GM21515 (cell line): ENCODE results near the gene ARL15.

Source experiments
- ATAC-seq: cut with Tn5 transposase; IDR thresholded peaks from one replicate; pipeline ENCODE4 v1.9.1; 2021; ENCODE audit not compliant: unreplicated experiment

ARL15 gene

DNA sequence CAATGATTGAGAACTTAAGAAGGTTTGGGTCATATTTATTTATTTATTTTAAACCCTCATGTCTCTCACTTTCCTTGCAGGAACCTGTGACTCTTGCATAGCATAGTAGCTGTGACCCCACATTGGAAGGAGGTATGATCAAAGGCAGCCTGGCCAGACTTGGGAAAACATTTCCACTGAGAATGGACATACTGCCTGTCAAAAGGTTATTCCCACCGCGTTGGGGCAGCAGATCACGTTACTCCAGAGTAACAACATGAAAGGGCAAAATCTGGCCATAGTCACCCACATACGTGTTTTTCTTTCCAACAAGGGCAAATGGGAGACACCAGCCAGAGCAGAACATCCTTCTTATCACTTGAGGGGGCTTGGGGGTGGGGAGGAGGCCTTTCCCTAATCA is 95.7 kb downstream of the ARL15 start:
- ATAC-seq = no peak

DNA sequence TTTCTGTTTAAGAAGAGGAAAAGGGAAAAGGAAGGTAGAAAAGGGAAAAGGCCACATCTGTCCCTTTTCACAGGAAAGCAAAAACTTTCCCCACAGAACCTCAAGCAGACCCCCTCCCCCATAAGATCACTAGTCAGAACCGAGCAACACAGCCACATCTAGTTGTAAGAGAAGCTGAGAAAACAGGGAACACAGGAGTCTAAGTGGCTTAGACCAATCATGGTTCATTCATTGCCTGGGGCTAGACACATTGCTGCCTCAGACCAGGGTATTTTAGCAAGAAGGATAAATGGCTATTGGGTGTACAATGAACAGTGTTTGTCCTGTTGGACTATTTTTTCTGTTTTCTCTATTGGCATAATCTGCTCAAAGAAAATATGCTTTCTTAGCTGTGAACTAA is 98.0 kb downstream of the ARL15 start:
- no peak for ATAC-seq

DNA sequence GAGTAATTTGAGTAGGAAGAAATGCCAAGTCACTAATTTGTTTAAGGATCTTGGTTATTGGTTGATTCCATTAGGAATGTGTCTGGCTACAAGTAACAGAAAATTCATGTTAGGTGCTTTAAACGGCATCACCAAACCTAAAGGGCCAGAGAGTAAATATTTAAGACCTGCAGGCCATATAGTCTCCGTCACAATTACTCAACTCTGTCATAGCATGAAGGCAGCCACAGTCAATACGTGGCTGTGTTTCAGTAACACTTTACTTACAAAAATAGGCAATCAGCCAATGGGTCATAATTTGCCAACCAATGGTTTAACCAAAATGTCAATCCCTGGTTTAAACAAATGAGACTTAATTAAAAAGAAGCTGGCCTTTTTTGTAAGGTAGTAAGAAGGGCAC is 98.5 kb downstream of the ARL15 start:
- ATAC-seq = no peak

DNA sequence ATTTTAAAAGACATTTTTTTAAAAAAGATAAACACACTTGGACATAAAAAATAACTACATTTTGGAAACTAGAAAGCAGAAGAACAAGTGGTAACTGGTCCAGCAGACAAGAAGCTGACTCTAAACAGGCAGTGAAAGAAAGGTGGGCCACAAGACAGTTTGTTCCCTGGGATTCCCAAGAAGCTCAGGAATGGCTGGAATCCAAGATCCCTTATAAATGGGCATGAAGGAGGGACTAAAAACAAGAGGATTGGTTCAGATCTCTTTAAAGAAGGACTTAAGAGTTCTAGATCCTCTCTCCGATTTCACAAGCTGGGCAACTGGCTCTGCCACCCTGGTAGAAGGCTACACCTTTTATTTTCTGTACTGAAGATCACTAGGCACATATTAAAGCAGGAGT is 102.8 kb downstream of the ARL15 start:
- no peak for ATAC-seq

DNA sequence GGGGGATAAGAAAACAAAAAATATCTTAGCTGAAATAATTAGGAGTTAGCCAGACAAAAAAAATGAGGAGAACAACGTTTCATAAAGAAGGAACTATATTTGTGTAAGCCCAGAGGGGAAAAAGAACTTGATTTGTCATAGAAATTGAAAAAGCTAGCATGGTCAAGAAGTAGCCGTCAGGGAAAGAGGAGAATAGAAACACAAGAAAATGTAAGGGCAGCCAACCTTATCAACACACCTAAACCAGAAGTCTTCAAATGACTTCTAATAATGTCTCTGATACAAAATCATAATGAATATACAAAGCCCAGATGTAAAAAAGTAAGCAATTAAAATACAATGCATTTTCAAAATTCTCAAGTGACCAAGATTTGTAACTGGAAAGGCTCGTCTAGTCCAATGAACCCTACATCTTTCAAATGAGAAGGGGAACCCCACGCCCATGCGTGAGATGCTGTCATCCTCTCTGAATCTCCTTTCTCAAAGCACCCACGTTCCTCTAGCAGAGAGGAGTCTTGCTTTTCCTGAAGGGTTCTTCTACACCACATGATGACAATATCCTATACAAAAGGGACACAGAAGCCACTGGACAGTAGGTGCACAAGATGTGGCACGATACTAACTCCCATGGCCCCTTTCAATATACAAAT is 103.7 kb downstream of the ARL15 start:
- peak; percentile 78 for ATAC-seq

DNA sequence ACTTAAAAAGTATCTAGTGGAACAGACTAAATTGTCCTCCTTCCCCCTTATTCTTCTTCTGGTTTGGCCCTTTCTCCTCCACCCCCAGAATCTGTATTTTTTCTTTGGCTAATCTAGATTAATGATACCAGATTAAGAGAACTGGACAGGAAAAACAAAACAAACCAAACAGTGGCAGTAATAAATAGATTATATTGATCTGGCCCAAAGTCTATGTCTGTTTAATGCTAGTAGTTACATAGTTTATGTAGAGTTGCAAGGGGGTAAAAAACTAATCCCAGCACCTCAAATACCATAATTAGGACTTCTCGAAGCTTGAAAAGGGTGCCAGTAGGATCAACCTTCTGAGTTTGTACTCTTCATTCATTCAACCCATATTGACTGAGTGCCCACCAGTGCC is 104.5 kb downstream of the ARL15 start:
- ATAC-seq = no peak

DNA sequence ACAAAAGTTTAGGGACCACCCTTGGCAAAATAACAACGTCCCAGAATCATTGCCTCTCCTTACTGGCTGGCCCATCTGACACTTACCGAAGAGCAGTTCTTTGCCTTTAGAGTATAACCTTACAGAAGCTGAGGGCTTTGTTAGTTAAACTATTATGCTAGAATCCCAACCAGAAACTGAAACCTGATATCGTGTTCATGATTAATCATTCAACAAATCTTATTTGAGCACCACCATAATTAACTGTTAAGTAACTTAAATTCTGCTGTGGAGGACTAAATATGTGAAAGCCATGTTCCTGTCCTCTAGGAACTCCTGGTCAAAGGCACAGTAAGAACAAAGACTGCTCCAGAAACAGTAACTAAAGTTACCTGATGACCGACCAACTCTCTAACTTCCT is 104.9 kb downstream of the ARL15 start:
- no peak for ATAC-seq

DNA sequence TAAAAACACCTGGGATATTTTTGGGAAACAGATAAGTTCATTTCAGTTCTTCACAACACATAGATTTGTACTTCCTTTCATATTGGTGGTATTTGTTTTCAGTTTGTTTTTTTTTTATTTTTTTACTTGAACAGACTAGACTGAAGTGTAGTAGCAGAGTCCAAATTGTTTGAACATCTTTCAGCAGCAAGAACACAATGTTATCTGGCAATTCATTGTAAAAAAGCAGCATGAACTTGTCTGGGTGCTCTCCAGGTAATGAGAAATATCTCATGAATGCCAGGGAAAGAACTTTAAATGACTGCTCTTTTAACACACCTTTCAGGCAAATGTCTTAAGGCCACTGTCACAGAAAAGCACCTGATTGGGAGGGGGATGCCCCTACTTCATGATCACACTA is 113.4 kb downstream of the ARL15 start:
- ATAC-seq = no peak

DNA sequence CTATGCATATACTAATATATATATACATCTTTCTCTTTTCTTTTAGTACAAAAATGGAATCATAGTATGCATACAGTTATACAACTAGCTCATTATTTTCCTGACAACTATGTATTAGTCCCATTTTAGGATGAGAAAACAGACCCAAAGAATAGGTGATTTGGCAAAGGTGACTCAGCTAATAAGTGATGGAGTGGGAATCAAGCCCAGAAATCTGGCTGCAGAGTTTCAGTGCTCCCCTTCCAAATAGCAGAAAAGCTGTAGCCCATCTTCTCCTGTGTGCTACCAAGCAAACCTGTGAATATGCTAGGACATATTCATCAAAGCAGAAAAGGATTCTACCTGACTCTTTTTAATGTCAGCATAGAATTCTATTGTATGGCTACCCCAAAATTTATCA is 114.7 kb downstream of the ARL15 start:
- ATAC-seq = no peak

DNA sequence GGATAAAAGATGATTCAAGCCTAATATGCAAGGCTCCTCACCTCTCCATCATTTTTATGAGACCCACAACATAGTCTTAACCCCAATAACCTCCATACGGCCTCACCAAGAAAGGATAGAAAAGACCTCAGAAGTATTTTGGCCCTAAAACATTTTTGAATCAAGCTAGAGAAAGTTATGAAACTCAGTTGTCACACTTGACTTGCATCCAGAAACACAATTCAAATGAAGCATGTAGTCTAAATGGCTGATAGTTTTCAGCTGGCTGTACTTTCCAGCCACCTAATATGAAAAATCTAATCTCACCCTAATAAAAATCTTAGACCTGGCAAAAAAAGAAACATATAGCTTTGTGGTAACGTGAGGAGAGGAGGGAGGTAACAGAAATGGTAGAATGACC is 116.1 kb downstream of the ARL15 start:
- no peak for ATAC-seq

DNA sequence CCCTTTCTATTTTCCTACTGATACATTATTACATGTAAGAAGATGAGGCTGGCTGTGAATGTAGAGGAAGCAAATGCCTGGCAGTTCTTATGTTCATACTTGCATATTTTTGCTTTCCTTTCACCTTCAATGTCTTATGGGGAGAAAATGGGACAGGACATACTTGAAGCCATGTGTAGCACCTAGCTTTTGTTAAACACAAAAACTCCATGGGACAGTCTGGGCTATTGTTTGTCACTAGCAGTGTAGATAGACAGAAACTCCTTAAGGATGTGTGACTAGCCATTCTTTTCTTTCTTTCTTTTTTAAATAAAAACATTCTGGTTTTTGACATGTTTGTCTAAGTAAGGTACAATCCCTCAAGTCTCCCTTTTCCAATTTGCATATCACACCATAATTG is 122.7 kb downstream of the ARL15 start:
- no peak for ATAC-seq

DNA sequence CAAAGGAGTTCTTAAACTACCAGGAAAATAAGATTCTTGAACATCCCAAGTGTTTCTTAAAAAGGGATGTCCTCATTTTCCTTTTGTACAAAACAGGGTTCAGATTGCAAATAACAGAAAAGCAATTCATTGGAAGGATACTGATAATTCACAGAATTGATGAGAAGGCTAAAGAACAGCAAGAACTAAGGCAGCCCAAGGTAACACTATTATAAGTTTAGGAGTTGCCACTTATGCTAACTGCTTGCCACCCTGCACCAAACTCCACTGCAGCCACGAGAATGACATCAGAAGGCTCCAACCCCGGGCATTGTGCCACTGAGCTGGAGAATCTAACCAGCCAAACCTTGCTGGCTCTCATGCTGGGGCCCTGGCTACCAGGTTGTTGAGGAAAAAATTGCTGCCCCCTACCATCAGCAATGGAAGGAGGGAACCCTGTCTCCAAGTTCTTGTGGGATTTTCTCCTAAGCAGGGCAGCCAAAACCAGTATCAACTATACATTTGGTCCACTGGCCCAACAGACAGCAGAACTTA is 123.4 kb downstream of the ARL15 start:
- no peak for ATAC-seq

DNA sequence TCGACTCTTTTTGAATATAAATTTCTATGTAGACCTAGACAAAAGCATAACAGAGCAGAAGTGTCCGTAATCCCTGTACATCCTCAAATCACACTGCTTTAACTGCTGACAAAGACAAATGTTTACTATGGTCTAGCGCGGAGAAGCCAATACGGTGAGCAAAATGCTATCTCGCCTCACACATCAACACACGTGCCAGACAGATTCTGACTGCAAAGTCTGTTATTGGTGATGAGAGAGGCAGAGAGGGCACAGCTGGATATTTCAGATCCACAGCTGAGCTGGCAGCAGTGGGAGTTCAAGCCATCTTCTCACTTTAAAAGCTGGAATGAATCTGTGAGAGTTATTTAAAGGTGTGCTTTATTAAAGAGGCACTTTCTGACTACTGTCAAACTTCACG is 124.3 kb downstream of the ARL15 start:
- ATAC-seq = no peak

DNA sequence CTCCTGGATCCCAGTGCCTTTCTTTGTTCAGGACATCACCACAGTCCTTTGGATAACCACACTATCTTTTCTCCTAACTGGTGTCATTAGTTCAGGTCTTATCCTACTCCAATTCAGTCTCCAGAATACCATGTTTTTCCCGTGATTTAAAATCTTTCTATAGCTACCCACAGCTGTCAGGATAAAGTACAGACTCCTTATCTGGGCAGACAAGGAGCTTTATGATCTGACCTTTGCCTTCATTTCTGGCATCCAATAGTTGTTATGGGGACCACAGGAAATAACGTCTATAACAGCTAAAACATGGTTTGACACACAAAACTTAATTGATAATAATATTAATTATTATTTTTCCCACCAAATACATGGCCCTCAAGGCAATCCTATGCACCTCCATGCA is 125.6 kb downstream of the ARL15 start:
- ATAC-seq = no peak

DNA sequence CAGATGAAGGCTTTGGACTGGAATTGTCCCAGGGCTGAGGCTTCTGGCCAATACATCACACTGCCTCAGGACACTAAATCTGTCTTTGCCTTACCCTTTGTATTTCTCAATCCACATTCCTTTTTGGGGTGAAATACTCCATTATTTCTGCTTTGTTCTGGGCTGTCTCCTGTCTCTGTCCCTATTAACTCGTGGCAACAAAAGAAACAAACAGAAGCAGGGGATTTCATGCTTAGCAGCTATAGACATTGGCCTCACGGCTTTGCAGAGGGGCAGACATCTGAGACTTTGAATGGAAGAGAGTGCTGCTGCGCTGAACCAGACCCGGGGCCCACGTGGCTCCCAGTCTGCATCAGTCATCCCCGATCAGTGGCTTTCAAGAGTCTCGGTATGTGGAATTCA is 129.7 kb downstream of the ARL15 start:
- no peak for ATAC-seq

DNA sequence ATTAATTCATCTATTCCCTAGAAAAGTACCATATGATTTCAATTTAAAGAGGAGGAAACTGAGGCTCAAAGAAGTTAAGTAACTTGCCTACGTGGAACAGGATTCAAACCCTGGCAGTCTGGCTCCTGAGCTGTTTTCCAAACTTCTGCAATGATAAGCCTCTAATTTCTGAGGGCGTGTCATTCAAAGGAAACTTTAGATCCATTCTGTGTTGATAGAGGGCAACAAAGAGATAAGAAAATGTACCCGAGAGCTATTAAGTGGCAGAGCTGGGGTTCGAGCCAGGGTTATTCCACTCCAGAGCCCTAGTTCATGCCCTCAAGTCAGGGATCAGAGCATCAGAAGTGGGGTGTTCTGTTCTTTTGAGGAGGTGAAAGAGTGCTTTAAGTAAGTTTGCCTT is 131.4 kb downstream of the ARL15 start:
- ATAC-seq = no peak

DNA sequence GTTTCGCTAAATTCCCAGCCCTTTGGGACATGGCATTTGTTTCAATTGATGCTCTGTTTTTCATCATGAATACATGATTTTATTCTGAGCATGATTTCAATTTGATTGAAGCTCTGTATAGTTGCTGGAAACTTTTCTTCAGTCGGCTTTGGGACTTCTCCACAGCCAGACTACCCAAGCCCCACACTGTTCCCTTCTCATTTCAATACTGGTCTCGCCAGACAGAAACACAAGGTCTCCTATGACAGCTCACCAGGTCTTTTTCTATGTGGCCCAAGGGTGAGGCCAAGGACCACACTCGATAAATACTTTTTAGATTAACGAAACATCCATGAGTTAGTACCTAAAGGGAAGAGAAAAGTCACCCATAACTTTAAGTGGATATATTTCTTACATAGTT is 132.2 kb downstream of the ARL15 start:
- ATAC-seq = no peak

DNA sequence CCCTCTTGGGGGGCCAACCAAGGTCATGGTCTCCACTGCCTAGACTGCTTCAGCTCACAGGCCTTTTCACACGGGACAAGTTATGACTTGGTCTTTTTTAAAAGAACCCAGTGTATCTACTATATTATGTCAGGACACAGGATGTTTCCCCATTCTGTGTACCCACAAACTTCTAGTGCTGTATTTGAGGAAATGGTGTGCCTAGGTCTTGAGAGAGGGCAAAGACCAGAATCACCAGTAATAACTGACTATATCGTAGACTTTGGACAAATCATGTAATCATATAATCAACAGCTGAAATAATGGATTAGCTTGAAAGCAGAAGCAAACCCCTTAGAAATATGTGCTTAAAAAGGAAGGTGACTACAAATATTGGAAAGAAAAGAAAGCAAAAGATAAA is 133.3 kb downstream of the ARL15 start:
- ATAC-seq = no peak

DNA sequence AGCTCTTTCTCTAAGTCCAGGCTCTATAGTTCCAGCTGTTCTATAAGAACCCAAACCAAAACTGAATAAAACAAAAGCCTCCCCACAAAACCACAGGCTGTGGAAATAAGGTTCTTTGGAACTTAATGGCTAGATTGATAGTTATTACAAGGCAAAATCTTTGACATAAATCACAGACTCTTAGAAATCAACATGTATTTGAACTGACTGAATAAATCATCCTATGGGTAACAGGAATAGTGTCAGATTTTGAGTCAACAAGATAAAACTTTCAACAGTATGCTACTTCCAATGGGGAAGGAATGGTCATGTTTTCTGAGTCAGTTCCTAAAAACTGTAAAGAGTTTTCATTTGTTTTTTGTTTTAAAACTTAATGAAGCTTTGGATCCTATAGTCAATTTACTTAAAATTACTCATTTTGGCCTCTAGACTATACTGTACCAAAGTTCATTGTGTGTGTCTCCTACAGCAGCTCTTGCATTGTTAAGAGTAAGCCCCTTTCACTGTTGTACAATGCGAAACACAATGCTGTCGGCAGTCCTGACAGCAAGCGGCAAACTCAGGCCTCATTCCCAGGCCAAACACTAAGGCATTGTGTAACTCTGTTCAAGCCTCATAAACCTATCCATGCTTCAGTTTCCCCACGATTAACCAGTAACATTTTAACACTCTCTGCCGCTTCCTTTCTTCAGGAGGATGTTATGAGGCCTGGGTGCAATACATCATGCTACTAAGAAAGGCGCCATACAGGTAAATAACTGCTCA is 134.1 kb downstream of the ARL15 start:
- ATAC-seq = no peak

DNA sequence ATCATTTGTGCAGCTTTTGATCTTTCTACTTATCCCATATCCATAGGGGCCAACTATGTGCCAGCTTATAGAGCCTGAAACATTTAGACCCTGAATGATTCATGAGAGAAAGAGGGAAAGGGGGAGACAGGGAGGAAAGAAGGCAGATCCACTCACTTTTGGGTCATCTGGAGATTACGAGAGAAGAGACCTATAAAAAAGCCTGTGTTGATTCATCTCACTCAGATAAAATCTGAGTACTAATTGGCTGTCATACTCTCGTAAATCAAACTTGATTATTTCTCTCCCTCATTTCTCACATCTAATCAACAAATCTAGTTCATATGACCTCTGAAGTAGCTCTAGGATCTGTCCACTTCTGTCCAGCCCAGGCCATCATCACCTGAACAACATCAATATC is 137.1 kb downstream of the ARL15 start:
- no peak for ATAC-seq

DNA sequence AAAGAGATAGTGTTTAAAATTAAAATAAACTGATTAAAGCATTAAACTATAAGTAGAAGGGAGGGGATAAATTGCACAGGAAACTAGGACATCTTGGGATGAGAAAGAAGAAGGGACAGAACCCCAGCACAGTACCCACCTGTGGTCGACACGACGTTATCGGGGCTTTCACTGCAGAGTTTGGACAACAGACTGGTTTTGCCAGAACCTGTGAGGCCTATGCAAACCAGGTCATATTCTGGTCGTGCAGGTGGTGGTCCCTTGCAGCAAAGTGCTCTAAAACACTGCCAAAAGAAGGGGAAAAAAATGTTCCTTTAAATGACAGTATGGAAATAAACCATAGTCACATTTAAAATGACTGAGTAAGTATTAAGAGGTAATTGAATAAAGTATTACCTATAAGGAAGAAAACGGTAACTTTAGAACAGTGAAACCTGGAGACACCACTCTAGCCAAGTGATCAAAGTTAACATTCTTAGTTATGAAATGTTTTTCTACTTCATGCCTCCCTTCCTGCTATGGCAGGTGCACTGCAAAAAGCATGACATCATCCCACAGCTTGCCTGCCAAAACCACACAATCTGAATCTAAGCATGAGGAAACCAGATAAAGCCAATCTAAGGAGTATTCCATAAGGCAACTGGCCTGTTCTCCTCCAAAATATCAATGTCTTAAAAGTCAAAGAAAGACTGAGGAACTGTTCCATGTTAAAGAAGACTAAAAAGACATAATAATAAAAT is 138.6 kb downstream of the ARL15 start:
- no peak for ATAC-seq

DNA sequence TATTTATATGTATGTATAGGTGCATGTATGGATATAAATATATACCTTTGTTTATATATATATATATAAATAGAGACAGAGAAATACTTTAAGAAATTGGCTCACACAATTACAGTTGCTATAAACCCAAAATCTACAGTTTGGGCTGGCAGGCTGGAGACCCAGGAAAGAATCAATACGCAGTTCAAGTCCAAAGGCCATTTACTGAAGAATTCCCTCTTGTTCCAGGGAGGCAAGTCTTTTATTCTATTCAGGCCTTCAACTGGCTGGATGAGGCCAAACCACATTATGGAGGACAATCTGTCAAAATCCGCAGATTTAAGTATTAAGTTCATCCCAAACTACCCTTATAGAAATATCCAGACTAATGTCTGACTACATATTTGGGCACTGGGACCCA is 144.7 kb downstream of the ARL15 start:
- ATAC-seq = no peak
